Neutrophil (primary cell): Measurements from ENCODE around the gene ELMO1.

ENCODE experiments used
- H3K27ac ChIP-seq: fragments of 200-600 bp; sonication (generic); 2 replicates; pipeline ENCODE4 v1.5.1; 2016; ENCODE audit warnings: mild to moderate bottlenecking, moderate library complexity
- H3K27me3 ChIP-seq: fragments of 200-600 bp; sonication (generic); 2 replicates; pipeline ENCODE4 v1.6.0; 2016; ENCODE audit warnings: mild to moderate bottlenecking
- H3K36me3 ChIP-seq: fragments of 200-600 bp; sonication (generic); 2 replicates; pipeline ENCODE4 v1.5.1; 2017
- H3K4me1 ChIP-seq, 2 experiments: fragments of 200-600 bp in 1 of 2; sonication (generic) in 1 of 2; 1 replicate in 1 of 2; 2 replicates in 1 of 2; pipeline versions ENCODE4 v1.5.1 to v1.6.1; 2013 to 2016; ENCODE audit warnings: low read depth in 1 of 2, low read length in 1 of 2, mild to moderate bottlenecking in 1 of 2, moderate library complexity in 1 of 2; ENCODE audit not compliant: control insufficient read depth in 1 of 2, insufficient read depth in 1 of 2
- H3K4me3 ChIP-seq, 2 experiments: fragments of 200-600 bp in 1 of 2; sonication (generic) in 1 of 2; 1 replicate in 1 of 2; 2 replicates in 1 of 2; pipeline ENCODE4 v1.5.1; 2013 to 2016; ENCODE audit warnings: low read depth in 1 of 2, low read length in 1 of 2, mild to moderate bottlenecking in 1 of 2, moderate library complexity in 1 of 2
- H3K9me3 ChIP-seq: fragments of 200-600 bp; sonication (generic); 2 replicates; pipeline ENCODE4 v1.5.1; 2016
- CTCF ChIP-seq: fragments of 200-600 bp; sonication (generic); IDR thresholded peaks from 2 replicates; pipeline ENCODE4 v1.5.1; 2016; ENCODE audit warnings: antibody characterized with exemption

The ELMO1 gene

GRCh38 chr7:37038706-37039105, 410.0 kb downstream of the ELMO1 start:
- no peak overlapping the region for H3K27ac ChIP-seq
- no peaks in the 10 kb centered on the region for H3K9me3 ChIP-seq
- no peaks in the 10 kb centered on the region for H3K4me1 ChIP-seq

DNA sequence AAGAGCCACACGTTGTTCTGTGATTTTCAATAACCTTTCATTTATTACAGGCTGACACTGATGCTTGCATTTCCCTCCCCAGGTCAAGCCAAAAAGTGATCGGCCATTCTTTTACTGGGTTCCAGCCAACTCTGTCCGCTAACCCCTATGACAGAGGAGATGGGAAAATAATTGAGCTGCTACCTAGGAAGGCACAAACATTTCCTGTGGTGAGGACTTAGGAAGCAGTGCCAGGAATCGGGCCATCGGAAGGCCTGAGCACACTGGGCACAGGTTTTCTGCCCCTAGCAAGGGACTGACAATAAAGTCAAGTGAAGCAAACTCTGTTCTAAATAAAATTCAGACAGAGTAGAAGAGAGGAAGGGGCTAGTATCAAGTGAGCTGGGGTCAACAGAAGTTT, 411.4 kb downstream of the ELMO1 start:
- TF ChIP-seq CTCF, result no peak
- Histone ChIP-seq H3K27ac (no peak overlapping the region), H3K27me3 (no peaks in the 10 kb centered on the region), H3K4me1 (no peaks in the 10 kb centered on the region), H3K9me3 (no peaks in the 10 kb centered on the region), H3K36me3 (peaks cover 7% of the 10 kb centered on the region), H3K4me3 (no peak overlapping the region)

More at GRCh38 chr7:37038706-37039105, 410.0 kb downstream of the ELMO1 start:
- H3K4me3 ChIP-seq, result no peak overlapping the region
- H3K27me3 ChIP-seq, result no peaks in the 10 kb centered on the region
- H3K36me3 ChIP-seq, result no peaks in the 10 kb centered on the region
- no peak for TF ChIP-seq CTCF

DNA sequence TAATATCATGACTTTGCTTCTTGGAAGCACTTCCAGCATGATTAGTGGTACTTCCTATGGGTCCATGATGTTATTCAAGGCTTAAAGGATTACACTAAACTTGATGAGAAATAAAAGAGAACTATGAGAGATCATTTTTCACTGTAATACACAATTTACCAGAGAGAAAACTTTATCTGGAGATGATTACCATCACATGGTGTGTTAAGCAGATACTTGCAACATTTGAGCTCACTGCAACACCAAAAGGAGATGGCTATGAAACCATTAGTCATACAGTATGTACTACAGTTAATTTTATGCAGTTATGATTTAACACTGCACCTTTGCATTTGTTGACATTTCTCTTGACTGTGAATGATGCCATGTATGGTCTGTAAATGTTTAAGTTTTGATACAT, 413.0 kb downstream of the ELMO1 start:
- no peaks in the 10 kb centered on the region for H3K4me1 ChIP-seq

DNA sequence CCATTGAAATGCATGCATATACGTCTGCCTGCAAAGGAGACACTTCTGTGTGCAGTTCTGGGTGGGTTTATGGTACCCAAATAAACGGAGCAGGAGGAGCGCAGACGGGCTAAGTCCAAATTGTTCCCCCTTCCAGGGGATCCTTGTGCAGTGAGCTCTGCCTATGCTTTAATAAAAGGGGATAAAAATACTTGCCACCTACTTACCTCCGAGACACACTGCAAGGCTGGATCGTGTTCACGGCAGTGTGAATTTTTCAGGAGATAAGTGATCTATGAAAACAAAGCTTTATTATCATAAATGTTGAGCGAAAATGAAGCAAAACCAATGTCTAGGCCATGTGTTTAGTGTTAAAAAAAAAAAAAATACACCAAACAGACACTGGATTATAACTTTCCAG, 415.5 kb downstream of the ELMO1 start:
- H3K4me3 ChIP-seq, result no peak overlapping the region
- H3K27ac ChIP-seq, result no peak overlapping the region
- no peaks in the 10 kb centered on the region for H3K9me3 ChIP-seq
- no peaks in the 10 kb centered on the region for H3K27me3 ChIP-seq
- no peak for TF ChIP-seq CTCF
- H3K4me1 ChIP-seq, result no peaks in the 10 kb centered on the region
- H3K36me3 ChIP-seq, result peaks cover 15% of the 10 kb centered on the region

More for the DNA sequence above, 413.0 kb downstream of the ELMO1 start:
- no peak for TF ChIP-seq CTCF
- H3K4me3 ChIP-seq, result no peak overlapping the region
- peaks cover 15% of the 10 kb centered on the region for H3K36me3 ChIP-seq
- no peak overlapping the region for H3K27ac ChIP-seq
- H3K27me3 ChIP-seq, result no peaks in the 10 kb centered on the region
- no peaks in the 10 kb centered on the region for H3K9me3 ChIP-seq

- no peaks in the 10 kb centered on the region for H3K4me1 ChIP-seq
- peaks cover 15% of the 10 kb centered on the region for H3K36me3 ChIP-seq
- no peaks in the 10 kb centered on the region for H3K27me3 ChIP-seq
- H3K9me3 ChIP-seq, result no peaks in the 10 kb centered on the region
- no peak for TF ChIP-seq CTCF
- no peak overlapping the region for H3K27ac ChIP-seq
- H3K4me3 ChIP-seq, result no peak overlapping the region
Observed at GRCh38 chr7:37032258-37032601, 416.4 kb downstream of the ELMO1 start.

DNA sequence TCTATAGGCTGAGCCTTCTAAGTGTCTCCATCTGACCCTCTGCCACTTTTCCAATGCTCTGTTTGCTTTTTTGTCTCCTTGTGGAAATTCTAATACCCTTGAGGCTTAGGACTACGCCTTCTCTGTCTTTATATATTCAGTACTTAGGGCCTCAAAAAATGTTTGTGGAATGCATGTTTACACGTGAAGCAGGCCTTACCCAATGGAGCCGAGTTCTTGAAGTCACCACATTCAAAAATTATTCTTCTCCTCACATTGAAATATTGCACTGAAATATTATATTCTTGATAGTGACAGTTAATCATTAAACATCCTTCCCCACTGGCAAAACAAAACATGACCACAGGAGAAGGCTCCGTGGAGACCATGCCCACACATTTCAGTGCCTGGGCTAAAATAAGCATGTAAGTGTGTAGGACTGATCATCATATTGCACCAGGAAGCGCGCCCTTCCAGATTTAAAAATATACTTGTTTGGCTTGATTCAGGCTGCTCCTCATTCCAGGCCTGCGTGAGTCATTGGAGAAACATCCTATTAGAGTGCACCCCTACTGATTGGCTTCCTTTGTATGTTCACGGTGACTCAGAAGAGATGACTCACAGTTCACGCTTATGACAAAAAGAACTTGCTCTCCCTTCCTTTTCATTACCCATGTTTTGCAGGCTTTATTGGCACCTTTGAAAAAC, 416.9 kb downstream of the ELMO1 start:
- Histone ChIP-seq H3K27ac (no peak overlapping the region), H3K36me3 (peaks cover 15% of the 10 kb centered on the region)

More for the DNA sequence above, 416.9 kb downstream of the ELMO1 start:
- no peaks in the 10 kb centered on the region for H3K27me3 ChIP-seq
- TF ChIP-seq CTCF, result no peak
- H3K4me1 ChIP-seq, result no peaks in the 10 kb centered on the region
- H3K9me3 ChIP-seq, result no peaks in the 10 kb centered on the region
- H3K4me3 ChIP-seq, result no peak overlapping the region
